HG02610 (cell line): Measurements from ENCODE around the gene SIRPG.
"Not testable (repeated sequence)": the region's sequence is repeated elsewhere in the genome, so short reads cannot be mapped to it uniquely, and the experiment has no call there.

Experiments used
- ATAC-seq: cut with Tn5 transposase; IDR thresholded peaks from one replicate; pipeline ENCODE4 v1.9.1; 2021; ENCODE audit warnings: mild to moderate bottlenecking, moderate library complexity; ENCODE audit not compliant: unreplicated experiment

SIRPG gene

DNA sequence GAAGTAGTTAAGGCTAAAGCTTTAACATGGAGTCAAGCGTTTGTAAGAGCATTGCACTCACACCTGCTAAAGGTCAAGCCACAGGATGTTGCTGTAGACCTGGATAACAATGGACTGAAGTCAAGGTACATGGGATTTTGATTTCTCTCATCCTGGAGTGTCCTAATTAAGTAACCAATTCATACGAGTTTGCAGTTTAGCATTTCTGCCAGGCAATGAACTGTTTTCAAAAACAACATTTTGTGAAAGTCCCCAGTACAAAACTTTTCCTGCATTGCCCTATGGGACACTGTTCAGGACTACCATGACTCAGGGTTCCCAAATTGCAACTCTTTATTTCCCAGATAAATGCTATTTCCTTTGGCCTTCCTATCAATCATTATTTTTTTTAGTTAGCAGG is 20.4 kb downstream of the SIRPG start:
- no peak for ATAC-seq

DNA sequence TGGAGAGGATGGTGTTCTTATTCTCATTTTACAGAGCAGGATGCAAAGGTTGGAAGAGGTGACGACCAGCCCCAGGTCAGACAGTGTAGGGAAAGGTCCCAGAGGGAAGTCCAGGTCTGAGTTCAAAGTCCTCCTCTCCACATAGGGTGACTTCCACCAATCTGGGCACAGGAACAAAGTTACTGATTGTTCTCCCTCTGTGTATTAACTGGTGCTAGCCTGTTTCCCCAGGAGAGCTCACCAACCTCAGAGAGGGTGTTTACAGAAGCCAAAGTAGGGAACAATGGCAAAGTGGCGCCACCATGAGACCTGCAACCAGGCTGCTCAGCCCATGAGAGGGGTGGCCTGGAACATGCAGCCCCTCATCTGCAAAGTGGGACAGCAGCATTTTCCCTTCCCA is 21.0 kb downstream of the SIRPG start:
- ATAC-seq = no peak

DNA sequence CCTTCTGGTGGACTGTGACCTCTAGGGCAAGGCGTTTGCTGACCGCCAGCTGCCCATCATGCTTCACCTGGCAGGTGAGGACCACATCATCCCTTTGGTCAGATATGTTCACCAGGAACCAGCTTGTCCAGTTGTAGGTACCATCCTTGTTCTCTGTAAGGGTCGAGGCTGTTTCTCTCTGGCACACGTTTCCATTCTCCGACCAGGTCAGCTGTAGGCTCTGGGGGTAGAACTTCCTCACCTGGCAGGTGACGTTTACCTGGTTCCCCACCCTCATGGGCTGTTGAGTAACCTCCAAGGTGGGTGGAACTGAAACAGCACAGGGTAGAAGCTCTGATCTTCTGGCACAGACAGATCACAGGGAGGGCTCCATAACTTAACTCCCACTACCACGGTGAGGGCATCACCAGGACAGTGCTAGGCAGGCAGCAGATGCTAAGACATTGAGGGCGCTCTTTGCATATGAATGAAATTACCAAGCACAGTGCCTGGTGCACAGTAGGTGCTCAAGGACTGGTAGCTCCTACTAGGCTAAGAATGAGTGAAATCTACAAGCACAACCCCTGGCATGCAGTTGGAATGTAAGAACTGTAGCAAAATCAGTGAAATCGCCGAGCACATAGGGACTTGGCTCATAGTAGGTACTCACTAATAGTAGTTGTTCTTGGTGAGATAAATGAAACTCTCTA is 22.1 kb downstream of the SIRPG start:
- ATAC-seq = no peak

DNA sequence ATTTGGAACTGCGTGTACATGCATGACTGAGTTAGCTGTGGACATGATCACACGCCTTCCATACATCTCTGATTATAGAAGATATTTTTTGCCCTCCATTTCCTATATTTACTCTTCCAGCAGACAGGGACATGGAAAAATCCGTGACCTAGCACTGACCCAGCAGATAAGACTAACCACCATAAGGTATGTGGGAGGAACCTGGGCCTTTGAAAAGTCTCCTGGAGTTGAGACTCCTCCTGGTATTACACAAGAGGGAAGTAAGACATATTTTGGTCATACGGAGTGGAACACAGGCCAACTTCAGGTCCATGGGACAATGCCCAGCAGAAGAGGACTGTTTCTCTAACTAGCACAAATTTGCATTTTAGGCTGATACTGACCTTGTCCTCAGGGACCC is 24.0 kb downstream of the SIRPG start:
- ATAC-seq = no peak

DNA sequence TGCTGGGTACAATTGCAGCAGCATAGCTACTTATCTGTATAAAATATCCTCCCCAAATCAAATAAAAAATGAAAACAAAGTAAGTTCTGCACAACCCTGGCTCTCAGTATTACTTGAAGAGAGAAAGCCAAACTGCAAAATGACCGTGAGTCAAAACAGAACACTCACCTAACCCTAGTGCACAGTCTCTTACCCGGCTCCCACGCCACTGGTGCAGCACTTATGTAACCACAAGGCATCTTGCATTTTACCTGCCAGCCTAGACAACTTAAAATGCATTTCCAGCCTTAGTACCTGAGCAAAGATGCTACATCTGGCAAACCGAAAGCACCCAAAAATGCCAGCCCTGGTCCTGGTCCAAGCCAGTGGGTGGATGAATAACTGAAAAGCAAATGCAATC is 25.4 kb downstream of the SIRPG start:
- ATAC-seq = no peak

DNA sequence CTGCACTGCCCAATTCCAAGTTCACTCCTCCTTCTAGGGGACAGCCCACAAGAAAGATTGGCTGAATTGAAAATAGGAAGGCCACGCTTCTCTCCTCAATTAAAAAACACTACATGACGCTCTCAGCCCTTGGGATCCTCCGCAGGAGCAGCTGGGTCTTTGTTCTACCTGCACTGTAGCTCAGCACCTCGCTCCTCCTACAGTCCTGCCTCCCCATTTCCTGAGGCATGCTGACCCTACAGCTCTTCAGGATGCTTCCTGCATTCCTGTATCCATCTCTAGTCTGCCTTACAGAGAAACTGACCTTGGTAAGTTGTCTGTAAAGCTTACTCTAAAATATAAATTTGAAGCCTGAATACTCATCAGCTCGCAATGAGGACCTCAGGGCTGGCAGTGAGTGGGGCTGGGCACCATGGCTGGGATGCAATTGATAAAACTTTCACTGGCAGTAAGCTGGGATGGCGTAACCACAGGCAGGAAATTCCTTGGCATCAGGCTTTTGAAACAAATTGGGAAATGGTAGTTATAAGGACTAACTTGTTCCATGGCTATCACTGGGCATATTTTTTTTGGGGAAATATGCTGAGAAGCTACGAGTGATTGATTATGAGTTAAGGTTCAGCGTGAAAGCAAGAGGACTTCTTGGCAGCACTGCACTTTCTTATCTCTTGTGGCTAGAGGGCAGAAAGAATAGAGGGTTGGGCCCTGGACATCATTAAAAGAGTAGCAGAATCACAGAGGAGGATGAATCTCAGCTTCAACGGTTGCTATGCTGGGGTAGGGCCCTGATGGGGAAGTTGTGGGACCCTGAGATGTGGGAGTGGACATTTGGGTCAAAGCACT is 26.0 kb downstream of the SIRPG start:
- ATAC-seq = no peak

DNA sequence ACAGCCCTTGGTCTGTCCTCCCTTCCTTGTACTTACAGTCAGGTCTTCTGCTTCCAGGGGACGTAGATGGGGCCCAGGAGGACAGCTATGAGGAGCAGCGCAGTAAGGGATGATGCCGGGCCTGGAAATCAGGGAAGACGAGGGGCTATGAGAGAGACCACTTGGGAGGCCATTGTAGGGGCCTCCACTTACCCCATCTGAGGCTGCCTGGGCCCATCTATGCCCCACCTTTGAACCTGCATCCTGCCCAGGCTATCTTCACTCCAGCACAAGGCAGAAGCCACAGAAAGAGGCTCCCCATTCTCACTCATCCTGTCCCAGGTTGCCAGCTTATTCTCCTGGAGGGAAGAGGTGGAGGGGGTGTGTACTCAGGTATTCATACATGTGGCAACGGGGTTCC is 27.4 kb downstream of the SIRPG start:
- no peak for ATAC-seq

DNA sequence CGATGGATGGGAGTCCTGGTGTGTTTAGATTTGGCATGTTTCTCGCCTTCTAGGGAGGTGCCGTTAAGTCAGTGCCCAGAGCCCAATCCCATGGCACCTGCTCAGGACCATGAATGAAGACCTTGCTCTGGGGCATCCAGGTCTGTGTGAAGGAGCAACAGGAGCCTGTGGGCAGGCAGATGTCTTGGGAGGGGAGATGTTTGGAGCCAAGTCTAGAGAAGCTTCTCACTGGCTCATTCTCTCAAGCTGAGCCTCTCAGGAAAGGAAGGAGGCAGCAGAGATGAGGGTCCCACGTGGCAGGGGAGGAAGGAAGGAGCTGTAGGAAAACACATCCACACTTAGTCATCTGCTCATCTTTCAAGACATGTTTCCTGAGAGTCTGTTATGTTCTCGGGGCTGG is 28.3 kb downstream of the SIRPG start:
- ATAC-seq = no peak

DNA sequence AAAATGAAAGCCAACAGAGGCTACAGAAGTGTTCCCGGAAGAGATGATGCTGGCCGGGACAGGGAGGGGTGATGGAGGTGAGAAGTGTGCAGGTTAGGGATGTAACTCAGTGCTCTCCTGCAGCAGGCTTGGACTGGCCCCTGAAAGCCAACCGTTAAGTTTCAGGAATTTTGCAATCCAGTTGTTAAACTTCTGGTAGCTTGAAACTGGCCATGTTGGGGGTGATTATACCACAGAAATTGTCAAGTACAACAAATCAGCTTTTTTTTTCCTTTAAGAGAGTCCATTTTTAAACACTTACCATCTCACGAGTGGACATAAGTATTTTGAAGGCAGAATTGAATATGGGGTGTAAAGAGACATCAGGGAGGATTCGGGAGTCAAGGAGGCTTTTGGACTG is 29.0 kb downstream of the SIRPG start:
- no peak for ATAC-seq

DNA sequence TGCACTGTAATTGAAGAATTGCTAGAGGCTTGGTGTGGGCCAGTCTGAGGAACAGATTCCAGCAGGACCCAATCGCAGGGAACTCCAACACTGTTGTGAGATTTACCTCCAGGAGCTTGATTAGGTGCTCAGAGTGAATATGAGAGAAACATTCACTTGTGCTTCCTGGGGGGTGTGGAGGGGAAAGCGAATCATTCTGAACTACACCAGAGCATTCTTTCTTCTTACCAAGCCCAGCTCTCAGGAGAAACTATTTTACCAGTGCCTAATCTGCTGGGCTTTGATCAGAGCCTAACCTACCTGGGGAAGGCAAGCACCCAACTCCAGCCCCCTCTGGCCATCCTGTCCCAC is 30.4 kb downstream of the SIRPG start:
- ATAC-seq = no peak

DNA sequence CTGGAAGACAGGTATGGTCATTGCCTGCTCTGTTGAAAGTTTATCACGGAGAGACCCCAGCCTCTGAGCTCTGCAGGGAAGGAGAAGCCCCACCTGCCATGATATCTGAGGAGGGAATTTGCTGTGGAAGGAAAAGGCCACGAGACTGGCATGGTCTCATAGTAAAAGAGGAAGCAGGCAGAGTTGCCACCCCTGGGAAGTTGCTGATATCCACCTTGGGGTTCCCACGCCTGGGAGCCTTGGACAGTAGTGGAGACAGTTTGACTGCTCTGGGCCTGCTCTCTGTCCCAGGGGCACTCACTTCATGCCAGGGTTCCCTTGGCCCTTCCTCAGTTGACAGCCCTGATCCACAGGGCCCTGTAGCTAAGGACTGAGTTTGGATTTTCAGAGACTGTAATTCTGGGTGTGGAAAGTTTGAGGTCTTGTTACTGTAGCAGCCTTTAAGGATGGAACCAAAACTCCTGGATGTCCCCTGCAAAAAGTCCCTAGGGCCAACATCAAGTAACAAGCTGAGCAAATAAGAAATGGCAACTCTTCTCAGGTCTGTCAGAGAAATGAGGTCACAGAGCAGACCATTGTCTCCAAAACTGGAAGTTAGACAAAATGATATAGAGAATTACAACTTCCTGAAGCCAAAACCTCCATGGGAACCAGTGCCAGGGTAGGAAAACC is 30.9 kb downstream of the SIRPG start:
- no peak for ATAC-seq

DNA sequence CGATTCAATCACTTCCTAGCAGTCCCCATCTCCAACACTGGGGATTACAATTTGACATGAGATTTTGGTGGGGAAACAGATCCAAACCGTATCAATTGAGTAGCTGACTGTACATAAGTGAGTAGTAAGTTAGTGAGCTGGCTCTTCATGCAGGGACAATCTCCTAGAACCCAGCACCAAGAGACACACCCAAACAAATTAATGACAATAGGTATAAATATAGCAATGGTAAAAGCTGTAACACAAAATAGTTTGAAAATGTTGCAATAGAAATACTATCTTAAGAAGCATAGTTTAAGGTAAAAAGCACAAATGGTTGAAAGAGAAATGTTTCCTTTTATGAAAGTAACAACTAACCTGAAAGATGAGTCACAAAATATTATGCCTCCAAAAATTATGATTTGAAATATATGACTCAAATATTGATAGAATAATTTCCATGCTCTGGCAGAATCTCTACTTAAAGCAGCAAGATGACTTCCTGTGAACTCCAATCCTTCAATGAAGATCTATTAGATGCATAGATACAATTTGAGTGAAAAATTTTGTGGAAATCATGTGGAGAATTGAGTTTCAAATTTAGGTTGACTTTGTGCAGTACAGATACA is 32.4 kb downstream of the SIRPG start:
- ATAC-seq = no peak

DNA sequence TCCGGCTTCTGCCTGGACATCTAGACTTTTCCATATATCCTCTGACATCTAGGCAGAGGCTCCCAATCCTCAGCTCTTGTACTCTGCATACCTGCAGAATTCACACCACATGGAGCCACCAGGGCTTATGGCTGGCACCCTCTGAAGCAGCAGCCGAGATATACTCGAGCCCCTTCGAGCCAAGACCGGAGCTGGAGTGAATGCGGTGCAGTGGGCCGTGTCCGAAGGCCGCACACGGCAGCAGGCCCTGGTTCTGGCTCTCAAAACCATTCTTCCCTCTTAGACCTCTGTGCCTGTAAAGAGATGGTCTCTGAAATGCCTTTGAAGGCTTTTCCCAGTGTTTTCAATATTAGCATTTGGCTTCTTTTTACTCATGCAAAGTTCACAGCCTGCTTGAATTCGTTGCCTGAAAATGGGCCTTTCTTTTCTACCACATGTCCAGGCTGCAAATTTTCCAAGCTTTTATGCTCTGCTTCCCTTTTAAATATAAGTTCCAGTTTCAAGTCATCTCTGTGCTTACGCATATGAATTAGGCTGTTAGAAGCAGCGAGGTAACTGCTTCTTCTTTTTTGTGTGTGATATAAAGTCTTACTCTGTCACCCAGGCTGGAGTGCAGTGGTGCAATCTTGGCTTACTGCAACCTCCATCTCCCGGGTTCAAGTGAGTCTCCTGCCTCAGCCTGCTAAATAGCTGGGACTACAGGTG is 33.9 kb downstream of the SIRPG start:
- no peak for ATAC-seq

DNA sequence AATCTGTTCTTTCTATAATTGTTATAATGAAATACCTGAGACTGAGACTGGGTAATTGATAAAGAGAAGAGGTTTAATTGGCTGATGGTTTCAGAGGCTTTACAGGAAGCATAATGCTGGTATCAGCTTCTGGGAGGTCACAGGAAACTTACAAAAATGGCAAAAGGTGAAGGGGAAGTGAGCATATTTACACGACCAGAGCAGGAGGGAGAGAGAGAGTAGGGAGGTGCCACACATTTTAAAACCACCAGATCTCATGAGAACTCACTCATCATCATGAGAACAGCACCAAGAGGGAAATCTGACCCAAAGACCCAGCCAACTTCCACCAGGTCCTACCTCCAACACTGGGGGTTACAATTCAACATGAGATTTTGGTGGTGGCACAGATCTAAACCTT is 35.1 kb downstream of the SIRPG start:
- ATAC-seq = no peak

DNA sequence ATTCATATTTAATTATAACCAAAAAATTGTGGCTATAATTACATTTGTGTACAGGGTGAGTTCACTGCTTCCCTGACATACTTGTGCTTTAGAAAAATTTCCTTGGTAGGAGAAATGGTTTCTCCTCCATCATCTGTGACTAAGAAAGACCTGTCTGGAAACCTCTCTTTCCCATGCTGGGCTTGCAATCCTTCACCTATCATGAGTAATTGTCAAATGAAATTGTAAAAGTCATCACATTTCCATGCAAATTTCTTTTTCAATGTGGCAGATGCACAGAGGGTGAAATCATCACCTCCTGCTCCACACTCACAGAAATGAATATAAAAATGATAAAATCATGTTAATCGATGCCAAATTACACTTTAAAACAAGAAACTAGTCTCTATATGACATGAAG is 36.3 kb downstream of the SIRPG start:
- ATAC-seq = no peak

DNA sequence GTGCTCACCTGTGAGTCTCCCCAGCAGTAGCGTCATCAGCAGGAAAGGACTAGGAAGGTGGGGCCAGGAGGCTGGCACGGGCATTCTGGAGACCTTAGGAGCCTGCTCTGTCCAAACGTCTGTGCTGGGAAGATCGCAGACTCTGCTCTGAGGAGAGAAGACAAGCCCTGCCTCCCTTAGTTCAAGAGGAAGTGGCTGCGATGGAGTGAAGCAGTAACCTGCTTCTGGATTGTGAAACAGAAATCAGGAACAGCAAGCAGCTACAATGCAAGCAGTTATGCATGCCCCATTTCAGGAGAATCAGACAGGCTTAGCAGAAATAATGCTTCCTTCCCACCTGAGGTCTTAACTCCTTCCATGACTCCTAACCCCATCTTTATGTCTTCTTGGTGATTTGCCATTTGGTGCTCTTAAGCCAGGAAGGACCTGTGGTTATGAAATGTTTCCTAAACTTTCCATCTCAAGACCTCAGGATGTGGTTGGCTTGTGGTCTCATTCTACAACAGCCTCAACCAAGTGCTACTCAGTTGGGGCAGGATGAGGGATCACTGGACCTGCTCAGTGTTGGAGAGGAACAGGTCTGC is 37.6 kb downstream of the SIRPG start, which contains the start of gene SIRPB1:
Gene SIRPB1 (minus strand): TSS at position 149 of the 584 bp plus-strand sequence. CDS start 65 bp downstream, at position 84.
- ATAC-seq = no peak

DNA sequence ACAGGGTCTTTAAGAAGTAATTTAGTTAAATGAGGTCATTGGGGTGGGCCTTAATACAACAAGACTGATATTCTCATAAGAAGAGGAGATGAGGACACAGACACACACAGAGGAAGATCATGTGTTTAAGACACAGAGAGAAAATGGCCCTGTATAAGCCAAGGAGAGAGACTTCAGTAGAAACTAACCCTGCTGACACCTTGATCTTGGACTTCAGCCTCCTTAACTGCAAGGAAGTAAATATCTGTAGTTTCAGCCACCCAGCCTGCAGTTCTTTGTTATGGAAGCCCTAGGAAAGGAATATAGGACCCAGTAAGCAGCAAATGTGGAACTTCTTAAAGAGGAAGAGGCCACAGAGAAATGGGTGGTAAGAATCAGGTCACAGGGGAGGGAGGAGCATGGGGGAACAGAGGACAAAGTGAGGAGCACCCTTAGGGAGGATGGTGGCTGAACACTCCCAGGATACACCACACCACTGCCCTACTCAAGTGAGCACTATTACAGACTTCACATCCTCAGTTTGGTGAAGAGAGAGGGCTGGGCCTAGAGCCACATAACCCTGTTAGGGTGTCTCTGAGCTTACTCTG is 38.5 kb downstream of the SIRPG start:
- ATAC-seq = no peak

DNA sequence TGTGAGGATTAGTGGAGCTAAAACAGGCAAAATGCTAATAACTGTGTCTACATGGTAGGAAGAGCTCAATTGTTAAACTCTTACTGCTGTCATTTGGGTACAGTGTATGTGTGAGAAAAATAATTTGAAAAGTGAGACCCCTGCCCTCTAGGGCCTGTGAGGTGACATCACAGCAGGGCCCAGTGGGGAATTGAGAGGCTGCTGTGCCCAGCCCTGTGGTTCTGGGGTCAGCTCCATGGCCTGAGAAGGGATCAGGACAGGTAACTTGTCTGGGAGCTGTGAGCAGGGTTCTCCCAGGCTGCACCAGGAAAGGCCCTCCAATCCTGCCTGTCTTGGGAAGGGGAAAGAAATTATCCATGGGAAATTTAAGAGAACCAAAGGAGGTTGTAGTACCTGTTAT is 39.1 kb downstream of the SIRPG start:
- no peak for ATAC-seq

DNA sequence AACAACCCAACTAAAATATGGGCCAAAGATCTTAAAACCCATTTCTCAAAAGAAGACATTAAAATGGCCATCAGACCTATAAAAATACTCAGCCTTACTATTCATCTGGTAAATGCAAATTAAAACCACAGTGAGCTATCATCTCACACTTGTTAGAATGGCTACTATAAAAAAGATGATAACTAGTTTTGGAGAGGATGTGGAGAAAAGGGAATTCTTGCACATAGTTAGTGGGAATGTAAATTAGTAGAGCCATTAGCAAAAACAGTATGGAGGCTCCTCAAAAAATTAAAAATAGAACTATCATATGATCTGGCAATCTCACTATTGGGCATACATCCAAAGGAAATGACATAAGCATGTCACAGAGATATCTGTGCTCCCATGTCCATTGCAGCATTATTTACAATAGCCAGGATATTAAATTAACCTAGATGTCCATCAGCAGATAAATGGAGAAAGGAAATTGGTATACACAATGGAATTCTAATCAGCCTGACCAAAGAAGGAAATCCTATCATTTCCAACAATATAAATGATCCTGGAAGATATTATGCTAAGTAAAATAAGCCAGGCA is 40.6 kb downstream of the SIRPG start:
- no peak for ATAC-seq

DNA sequence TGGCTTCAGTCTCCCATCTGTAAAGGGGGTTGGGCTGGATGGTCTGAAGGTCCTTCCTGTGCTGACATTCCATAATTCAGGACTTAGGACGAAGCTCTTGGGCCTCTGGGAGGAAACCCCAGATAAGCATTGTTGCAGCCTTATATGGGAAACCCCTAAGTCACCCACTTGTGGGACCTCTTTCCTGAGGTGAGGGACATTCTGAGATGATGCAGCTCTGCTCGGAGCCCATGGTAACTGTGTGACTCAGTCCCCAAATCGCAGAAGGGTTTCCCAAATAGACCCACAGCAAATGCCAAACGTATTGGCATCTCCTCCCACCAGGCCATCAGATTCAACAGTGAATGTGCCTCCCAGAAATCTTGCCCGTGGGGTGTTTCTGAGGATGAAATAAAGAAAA is 47.2 kb downstream of the SIRPG start:
- not testable (repeated sequence) for ATAC-seq
